HepG2 (cell line): Measurements from ENCODE around the gene CRIM1. TPM values are rescaled to one million over a fixed set of nuclear protein-coding genes. Genes with fewer than 3 reads are reported as not detected.
A peak's percentile ranks its signal among the peaks of the same experiment; 100 is the strongest.

Source experiments
- ATAC-seq: fragments of 200-7000 bp; cut with Tn5 transposase; 3 replicates; pipeline ENCODE4 v1.9.1; 2020; ENCODE audit warnings: mild to moderate bottlenecking, moderate library complexity
- BruUV-seq: library from RNA; stranded (reverse); fragments of 400-500 nt; replicated peaks from 2 replicates; lab custom pipeline; 2021; lab: Mats Ljungman, UMichigan
- CTCF ChIA-PET: fragments of 300-600 bp; formaldehyde crosslinking; extraction: SDS; loops from one replicate; lab custom pipeline; 2021; ENCODE audit warnings: low total read pairs, inconsistent platforms, low intra/inter-chr PET ratio; lab: Yijun Ruan, JAX
- POLR2A ChIA-PET: fragments of 350-600 bp; sonication (Branson Sonifier 250); formaldehyde crosslinking; loops from one replicate; lab custom pipeline; 2020; ENCODE audit warnings: antibody characterized with exemption, inconsistent platforms; lab: Yijun Ruan, JAX
- DNase-seq: peaks from one replicate; pipeline ENCODE4 v3.0.0-alpha.2; 2015; ENCODE audit warnings: low spot score
- FAIRE-seq: peaks from 3 replicates; lab custom pipeline; 2011; peaks lifted over from hg19 to GRCh38; lab: Jason Lieb, UNC
- H2AFZ ChIP-seq: one replicate; pipeline ENCODE4 v1.6.1; 2011; ENCODE audit warnings: low read length, inconsistent platforms
- H3K27ac ChIP-seq: fragments of 300-600 bp; 3 replicates; pipeline ENCODE4 v1.8.0; 2011; ENCODE audit warnings: mixed run types, mild to moderate bottlenecking, mixed read lengths, low read length, inconsistent platforms; ENCODE audit not compliant: insufficient read depth; ENCODE audit errors: extremely low read length
- H3K27me3 ChIP-seq, 2 experiments: fragments of 200-600 bp in 1 of 2; 2 replicates in 1 of 2; 3 replicates in 1 of 2; pipeline versions ENCODE4 v1.6.0 to v1.8.0; 2011; ENCODE audit warnings: low read length in 2 of 2, mild to moderate bottlenecking in 2 of 2, moderate library complexity in 2 of 2, inconsistent platforms in 1 of 2; ENCODE audit not compliant: insufficient read depth in 2 of 2, control insufficient read depth in 1 of 2
- H3K36me3 ChIP-seq, 2 experiments: fragments of 200-600 bp in 1 of 2; replicated peaks in 1 of 2; 2 replicates in 1 of 2; 3 replicates in 1 of 2; pipeline versions ENCODE4 v1.5.1 to v1.8.0; 2011; ENCODE audit warnings: low read length in 2 of 2, inconsistent platforms in 1 of 2; ENCODE audit not compliant: insufficient read depth in 2 of 2, control insufficient read depth in 1 of 2
- H3K4me1 ChIP-seq: 2 replicates; pipeline ENCODE4 v1.5.1; 2012; ENCODE audit warnings: low read length, inconsistent platforms; ENCODE audit not compliant: insufficient read depth
- H3K4me2 ChIP-seq: 2 replicates; pipeline ENCODE4 v1.6.0; 2011; ENCODE audit warnings: low read depth, low read length, inconsistent platforms
- H3K4me3 ChIP-seq, 3 experiments: fragments of 200-600 bp in 1 of 3; sonication (generic), shearing (Covaris generic) in 1 of 3; replicated peaks in 1 of 3; 2 replicates each; pipeline ENCODE4 v1.5.1; 2011 to 2016; ENCODE audit warnings: low read length in 3 of 3, inconsistent platforms in 2 of 3, low read depth in 2 of 3, mild to moderate bottlenecking in 2 of 3, control low read depth in 1 of 3, mixed read lengths in 1 of 3; ENCODE audit not compliant: insufficient read depth in 1 of 3
- H3K79me2 ChIP-seq: one replicate; pipeline ENCODE4 v1.6.1; 2011; ENCODE audit warnings: low read length, inconsistent platforms; ENCODE audit not compliant: insufficient read depth
- H3K9ac ChIP-seq: 2 replicates; pipeline ENCODE4 v1.6.0; 2011; ENCODE audit warnings: mild to moderate bottlenecking, low read depth, low read length, inconsistent platforms; ENCODE audit not compliant: insufficient read depth
- H3K9me3 ChIP-seq: 2 replicates; pipeline ENCODE4 v1.5.1; 2012; ENCODE audit warnings: mild to moderate bottlenecking, low read length
- H4K20me1 ChIP-seq: 2 replicates; pipeline ENCODE4 v1.6.0; 2011; ENCODE audit warnings: inconsistent platforms, mild to moderate bottlenecking, low read length, moderate library complexity; ENCODE audit not compliant: insufficient read depth
- GLI4 ChIP-seq: sonication (generic); formaldehyde crosslinking; IDR thresholded peaks from 2 replicates; pipeline ENCODE4 v1.5.1; 2020; ENCODE audit warnings: missing genetic modification reagents, mild to moderate bottlenecking, moderate library complexity, borderline replicate concordance
- MXD4 ChIP-seq: IDR thresholded peaks from 2 replicates; pipeline ENCODE4 v1.6.1; 2016; ENCODE audit warnings: mild to moderate bottlenecking, missing biosample characterization, missing genetic modification reagents
- POLR2A ChIP-seq, 2 experiments: IDR thresholded peaks; 2 replicates each; pipeline ENCODE4 v1.6.1; 2011; ENCODE audit warnings: low read depth in 2 of 2, low read length in 2 of 2, mild to moderate bottlenecking in 1 of 2, moderate library complexity in 1 of 2; ENCODE audit not compliant: insufficient read depth in 1 of 2
- POLR2AphosphoS2 ChIP-seq: IDR thresholded peaks from 2 replicates; pipeline ENCODE4 v1.6.1; 2011; ENCODE audit warnings: low read depth, low read length, improper control_type of control experiment
- RBM22 ChIP-seq: fragments of 200-400 bp; formaldehyde crosslinking; optimal IDR thresholded peaks from 2 replicates; pipeline ENCODE3; 2017; ENCODE audit warnings: mild to moderate bottlenecking, low read length, moderate library complexity
- SIX1 ChIP-seq: sonication (generic); formaldehyde crosslinking; IDR thresholded peaks from 2 replicates; pipeline ENCODE4 v1.4.0; 2020; ENCODE audit warnings: missing genetic modification reagents, borderline replicate concordance
- SP4 ChIP-seq: sonication (generic); formaldehyde crosslinking; IDR thresholded peaks from 2 replicates; pipeline ENCODE4 v1.8.1; 2023; ENCODE audit warnings: mild to moderate bottlenecking, missing genetic modification reagents
- ZNF790 ChIP-seq: sonication (generic); formaldehyde crosslinking; IDR thresholded peaks from 2 replicates; pipeline ENCODE4 v1.8.0; 2022; ENCODE audit warnings: missing genetic modification reagents, mild to moderate bottlenecking, borderline replicate concordance
- WGBS: methylation state at CpG from one replicate; pipeline ENCODE4 v1.1.6; 2017; ENCODE audit warnings: low lambda C conversion rate; 5-methylcytosine and 5-hydroxymethylcytosine counted together
- in situ Hi-C: cut with HindIII; loops from 2 replicates; pipeline ENCODE4 v1.10.0; 2017; ENCODE audit warnings: low pct_unique_long_range_greater_than_20kb; ENCODE audit not compliant: extremely low pct_ligation_motif_present
- intact Hi-C: fragments of 100-400 bp; cut with micrococcal nuclease; formaldehyde crosslinking; loops from one replicate; pipeline ENCODE4 v1.10.0; 2022; ENCODE audit not compliant: unreplicated experiment
- polyA plus RNA-seq, 8 experiments: library from polyadenylated mRNA; depleted of rRNA in 3 of 8; stranded (reverse) in 7 of 8; unstranded in 1 of 8; fragments of >200 nt; fragmentation: Illumina TruSeq in 4 of 8; extraction: Trizol in 4 of 8; gene quantifications; 2 replicates each; pipeline versions ENCODE4 v1.2.1 to v1.2.3, GENCODE V29; 2011 to 2016; ENCODE audit warnings: low read depth in 4 of 8, missing spikeins in 1 of 8, mixed read lengths in 1 of 8; ENCODE audit not compliant: insufficient read depth in 1 of 8
- total RNA-seq, 5 experiments: library from RNA; depleted of rRNA; stranded (reverse); fragments of >200 nt; fragmentation: Illumina TruSeq; extraction: Trizol; gene quantifications; 2 replicates each; pipeline ENCODE4 v1.2.3, GENCODE V29; 2016; ENCODE audit warnings: low read depth in 1 of 5

CRIM1 gene
- total and polyA plus RNA-seq, 2 of the 13 experiments (the other 11 are each of a cell fraction or from before 2014, with no cell fraction given): 39.1 to 69.9 TPM

DNA sequence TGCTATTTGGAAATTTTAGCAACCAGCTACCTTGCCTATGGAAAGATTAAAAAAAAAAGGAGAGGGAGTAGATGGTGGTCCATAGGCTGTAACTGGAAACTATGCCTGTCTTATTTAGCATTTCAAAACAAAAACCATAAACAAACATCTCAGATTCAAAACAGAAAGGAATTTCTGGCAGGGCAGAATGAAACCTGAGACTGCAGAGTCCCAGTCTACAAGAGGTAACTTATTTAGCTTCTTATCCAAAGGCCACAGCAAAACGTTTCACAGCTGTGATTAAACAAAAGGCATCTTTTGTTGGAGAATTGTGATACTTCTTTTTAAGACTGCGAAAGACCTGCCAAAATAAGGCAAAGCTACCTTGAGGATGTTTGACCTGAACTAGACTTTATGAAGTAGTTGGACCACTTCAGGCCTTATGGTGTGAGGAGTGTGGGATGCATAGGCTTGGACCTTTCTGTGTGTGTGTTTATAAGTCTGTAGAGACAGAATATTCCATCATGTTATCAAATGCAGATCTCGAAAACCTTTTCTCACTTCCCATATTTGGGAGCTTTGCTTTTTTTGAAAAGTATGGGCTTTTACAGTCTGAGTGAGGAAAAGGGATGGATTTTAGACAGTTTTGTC lies 11.0 kb downstream of the CRIM1 start:
- FAIRE-seq (peak; percentile 32), DNase-seq (no peak)
- no peak overlapping the region for H3K4me3 ChIP-seq
- ChIA-PET POLR2A (interaction anchor here (1.3 to 2.8 kb wide), 2 partner anchors 11 to 14 kb away, joined by 4 to 7 read pairs; partner anchors contain the start of gene CRIM1), CTCF (no interaction called here)
- 62% methylated on average over 3 of the region's 3 CpGs for WGBS
- H3K4me1 ChIP-seq: peaks cover 91% of the 10 kb centered on the region
- H2AFZ ChIP-seq: no peak overlapping the region
- intact Hi-C loops: no loop called here
- no peaks in the 10 kb centered on the region for H3K27me3 ChIP-seq
- peaks cover 100% of the 10 kb centered on the region for H3K79me2 ChIP-seq
- peak overlapping the region; percentile 36; the same call in 1 of the 2 replicates for H3K4me2 ChIP-seq
- H3K9me3 ChIP-seq: no peaks in the 10 kb centered on the region
- BruUV-seq: no TSS peak
- H3K36me3 ChIP-seq: peaks cover 5% of the 10 kb centered on the region in 2 experiments; a peak in 4 of 5 replicates
- H3K27ac ChIP-seq: peak overlapping the region; percentile 51
- no peak overlapping the region for H3K9ac ChIP-seq
- TF ChIP-seq MXD4 (CRISPR knock-in tag) (0 out of 2 replicates have a peak, but pooled peaks have one; percentile 1), SP4 (CRISPR knock-in tag) (no peak), ZNF790 (CRISPR knock-in tag) (peak; percentile 35; the same call in 1 of the 2 replicates), POLR2A (IDR thresholded peaks at IDR 0.05; ENCODE audit: insufficient read depth in 1 of 2, low read depth in 2 of 2, low read length in 2 of 2) (0 out of 4 replicates have a peak, but pooled peaks of 1 of the 2 experiments have one; percentile 19), SIX1 (CRISPR knock-in tag) (peak; percentile 47; the same call in 1 of the 2 replicates), RBM22 (peak; percentile 52), POLR2AphosphoS2 (0 out of 2 replicates have a peak, but pooled peaks have one; percentile 29), GLI4 (CRISPR knock-in tag) (no peak)
- TF ChIP-seq, all 625 proteins: peak for 6
- peaks cover 71% of the 10 kb centered on the region for H4K20me1 ChIP-seq
- ATAC-seq: no peak
- in situ Hi-C loops: no loop called here
